Measurements from ENCODE around the gene SKP1. TPM values are rescaled to one million over a fixed set of nuclear protein-coding genes. Genes with fewer than 3 reads are reported as not detected.

The SKP1 gene
- total RNA-seq, 4 donors from 2014 or later: 32.6 to 224 (median 170) TPM

- H3K27ac ChIP-seq: no peak overlapping the region
- H3K27me3 ChIP-seq: no peaks in the 10 kb centered on the region
- TF ChIP-seq POLR2A (IDR thresholded peaks at IDR 0.05) (no peak), EP300 (IDR thresholded peaks at IDR 0.05; ENCODE audit: low read depth) (no peak), CTCF (IDR thresholded peaks at IDR 0.05) (no peak), POLR2AphosphoS5 (IDR thresholded peaks at IDR 0.05) (no peak)
- H3K4me3 ChIP-seq: no peak overlapping the region
- H3K9me3 ChIP-seq: no peaks in the 10 kb centered on the region
- intact Hi-C loops (cut with DNase I; ENCODE audit: low total_unique reads): loop anchor here (5.0 kb wide), 1 partner anchor 107 kb away; no protein-coding TSS in a partner anchor
- H3K36me3 ChIP-seq: peaks cover 0 to 34% (median 13%) of the 10 kb centered on the region in 4 donors
- 77 to 90% methylated on average over 5 to 6 of the region's 6 CpGs for WGBS, 2 donors (ENCODE audit: low coverage in 1 of 2)
- DNase-seq: no peak
- in situ Hi-C loops (cut with MboI; ENCODE audit: low pct_ligation_motif_present in 1 of 4, low pct_unique_long_range_greater_than_20kb in 1 of 4, low sequenced_read_pairs in 3 of 4): loop anchor here in 3 of 4 donors (10.0 kb wide), 3 partner anchors 54 to 114 kb away; no protein-coding TSS in a partner anchor
- H3K4me1 ChIP-seq: peaks cover 0 to 7% (median 0%) of the 10 kb centered on the region in 4 donors
Observed at GRCh38 chr5:134148986-134149539, 27.7 kb downstream of the SKP1 start.

GRCh38 chr5:134148316-134148715 lies 28.4 kb downstream of the SKP1 start:
- TF ChIP-seq CTCF (IDR thresholded peaks at IDR 0.05): no peak
- TF ChIP-seq POLR2A (IDR thresholded peaks at IDR 0.05): no peak
- no peak for TF ChIP-seq EP300 (IDR thresholded peaks at IDR 0.05; ENCODE audit: low read depth)
- TF ChIP-seq POLR2AphosphoS5 (IDR thresholded peaks at IDR 0.05): no peak
- DNase-seq: no peak
- Histone ChIP-seq H3K9me3 (no peaks in the 10 kb centered on the region), H3K27me3 (no peaks in the 10 kb centered on the region), H3K4me3 (no peak overlapping the region), H3K4me1 (peaks cover 0 to 7% (median 0%) of the 10 kb centered on the region in 4 donors), H3K27ac (no peak overlapping the region), H3K36me3 (peaks cover 0 to 30% (median 12%) of the 10 kb centered on the region in 4 donors)
- in situ Hi-C loops (cut with MboI; ENCODE audit: low pct_ligation_motif_present in 1 of 4, low pct_unique_long_range_greater_than_20kb in 1 of 4, low sequenced_read_pairs in 3 of 4): loop anchor here in 3 of 4 donors (10.0 kb wide), 3 partner anchors 54 to 114 kb away; no protein-coding TSS in a partner anchor
- 51% methylated on average over 2 of the region's 2 CpGs; no CpG with 5 or more reads in 1 of the 2 donors for WGBS, 2 donors (ENCODE audit: low coverage in 1 of 2)
- intact Hi-C loops (cut with DNase I; ENCODE audit: low total_unique reads): loop anchor here (5.0 kb wide), 1 partner anchor 106 kb away; no protein-coding TSS in a partner anchor

- 86% methylated on average over 4 of the region's 4 CpGs; no CpG with 5 or more reads in 1 of the 2 donors for WGBS, 2 donors (ENCODE audit: low coverage in 1 of 2)
- in situ Hi-C loops (cut with MboI; ENCODE audit: low pct_ligation_motif_present in 1 of 4, low pct_unique_long_range_greater_than_20kb in 1 of 4, low sequenced_read_pairs in 3 of 4): loop anchor here in 3 of 4 donors (10.0 kb wide), 3 partner anchors 52 to 112 kb away; no protein-coding TSS in a partner anchor
- no peaks in the 10 kb centered on the region for H3K9me3 ChIP-seq
- no peak overlapping the region for H3K27ac ChIP-seq
- TF ChIP-seq EP300 (IDR thresholded peaks at IDR 0.05; ENCODE audit: low read depth) (no peak), POLR2AphosphoS5 (IDR thresholded peaks at IDR 0.05) (no peak)
- intact Hi-C loops (cut with DNase I; ENCODE audit: low total_unique reads): loop anchor here (5.0 kb wide), 1 partner anchor 105 kb away; no protein-coding TSS in a partner anchor
- H3K36me3 ChIP-seq: peaks cover 0 to 16% (median 6%) of the 10 kb centered on the region in 4 donors
- peaks cover 0 to 7% (median 0%) of the 10 kb centered on the region in 4 donors for H3K4me1 ChIP-seq
- no peak for DNase-seq
- H3K27me3 ChIP-seq: no peaks in the 10 kb centered on the region
- H3K4me3 ChIP-seq: no peak overlapping the region
Observed at GRCh38 chr5:134146651-134147518, 29.9 kb downstream of the SKP1 start.

GRCh38 chr5:134145779-134146581 lies 30.8 kb downstream of the SKP1 start:
- TF ChIP-seq CTCF (IDR thresholded peaks at IDR 0.05) (peak; percentile 89 to 97 (median 94)), POLR2A (IDR thresholded peaks at IDR 0.05) (no peak)
- H3K9me3 ChIP-seq: no peaks in the 10 kb centered on the region
- peaks cover 0 to 8% (median 0%) of the 10 kb centered on the region in 4 donors for H3K4me1 ChIP-seq
- H3K4me3 ChIP-seq: no peak overlapping the region
- DNase-seq: peak; percentile 84
- in situ Hi-C loops (cut with MboI; ENCODE audit: low pct_ligation_motif_present in 1 of 4, low pct_unique_long_range_greater_than_20kb in 1 of 4, low sequenced_read_pairs in 3 of 4): loop anchor here in 3 of 4 donors (10.0 kb wide), 3 partner anchors 51 to 111 kb away; no protein-coding TSS in a partner anchor
- H3K27ac ChIP-seq: no peak overlapping the region
- intact Hi-C loops (cut with DNase I; ENCODE audit: low total_unique reads): loop anchor here (5.0 kb wide), 1 partner anchor 104 kb away; no protein-coding TSS in a partner anchor
- peaks cover 0 to 14% (median 4%) of the 10 kb centered on the region in 4 donors for H3K36me3 ChIP-seq
- no peaks in the 10 kb centered on the region for H3K27me3 ChIP-seq
- 84 to 100% methylated on average over 3 to 13 of the region's 13 CpGs for WGBS, 2 donors (ENCODE audit: low coverage in 1 of 2)

All from transverse colon (tissue), 4 donors.